NCI-H82 (cell line): Measurements from ENCODE around the gene TMEM218.

Experiments used
- DNase-seq: peaks from one replicate; lab custom pipeline; 2025; lab: John Stamatoyannopoulos, UW

Gene TMEM218

DNA sequence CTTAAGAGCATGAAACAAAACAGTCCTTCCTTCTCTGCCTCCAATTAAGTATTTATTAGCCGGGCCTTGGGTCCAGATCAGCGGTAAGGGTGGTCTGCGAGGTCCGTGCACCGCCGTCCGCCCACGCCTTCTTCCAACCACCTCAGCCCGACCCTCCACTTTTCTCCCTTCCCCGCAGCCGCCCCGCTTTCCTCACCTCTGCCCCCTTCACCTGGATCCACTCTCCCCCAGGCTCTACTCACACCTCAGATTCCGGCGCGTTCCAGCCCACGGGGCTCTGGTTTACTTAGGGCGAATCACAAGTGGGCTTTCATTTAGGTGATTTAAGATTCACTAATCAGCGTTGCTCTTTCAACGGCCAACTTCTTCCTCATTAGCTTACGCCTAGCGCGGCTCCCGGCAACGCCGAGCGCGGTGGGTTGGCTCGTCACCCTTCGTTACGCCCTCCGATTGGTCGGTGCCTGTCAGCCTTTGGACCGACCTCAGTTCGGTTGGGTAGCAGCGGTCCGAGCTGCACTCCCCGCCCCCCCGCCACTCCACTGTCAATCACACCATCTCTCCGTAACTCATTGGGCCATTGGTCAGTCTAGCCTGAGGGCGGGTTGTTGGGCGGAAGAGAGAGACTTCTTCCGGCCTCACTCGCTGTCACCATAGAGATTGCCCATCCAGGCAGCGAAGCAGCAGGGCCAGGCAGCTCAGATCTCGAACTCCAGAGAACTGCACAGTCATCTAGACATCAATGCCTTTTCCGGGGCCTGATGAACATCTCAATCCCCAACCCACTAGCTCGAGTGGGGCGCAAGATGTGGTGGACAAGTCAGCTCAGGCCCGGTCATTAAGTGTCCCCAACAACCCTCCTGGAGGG, at the start of gene TMEM218:
TMEM218 (minus strand) TSS at position 284 of the 865 bp plus-strand sequence. CDS start 9,385 bp downstream, outside the sequence.
- DNase-seq = peak; percentile 99

DNA sequence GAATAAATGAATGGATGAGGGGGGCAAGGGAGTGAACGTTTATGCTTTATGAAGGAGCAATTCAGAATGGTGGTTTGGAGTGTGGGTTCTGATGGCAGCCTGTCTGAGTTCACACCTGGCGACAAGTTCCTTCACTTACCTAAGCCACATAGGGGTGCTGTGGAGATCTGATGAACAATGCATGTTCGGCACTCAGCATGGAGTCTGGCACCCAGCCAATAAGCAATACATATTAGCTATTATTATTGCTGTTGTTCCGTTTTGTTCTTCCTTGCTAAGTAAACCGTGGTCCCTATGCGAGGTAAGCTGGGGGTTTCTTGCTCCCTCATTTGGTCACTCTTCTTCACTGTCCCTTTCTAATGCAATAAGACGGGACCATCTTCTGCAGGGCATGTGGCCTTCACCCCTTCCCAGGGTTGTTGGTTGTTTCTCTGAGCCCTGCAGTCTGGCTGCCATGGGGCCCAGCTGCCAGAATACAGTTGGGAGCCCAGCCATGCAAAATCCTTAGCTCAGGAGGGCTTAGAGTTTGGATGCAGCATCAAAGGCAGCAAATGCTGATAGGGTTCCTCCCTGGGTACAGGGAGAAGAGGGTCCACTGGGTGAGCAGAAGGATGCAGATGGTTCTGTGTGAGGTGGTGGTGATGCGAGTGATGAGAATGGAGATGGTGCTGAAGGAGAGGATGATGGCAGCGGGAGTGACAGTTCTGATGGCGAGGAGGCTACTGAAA, 46.7 kb upstream of the TMEM218 start:
- no peak for DNase-seq

DNA sequence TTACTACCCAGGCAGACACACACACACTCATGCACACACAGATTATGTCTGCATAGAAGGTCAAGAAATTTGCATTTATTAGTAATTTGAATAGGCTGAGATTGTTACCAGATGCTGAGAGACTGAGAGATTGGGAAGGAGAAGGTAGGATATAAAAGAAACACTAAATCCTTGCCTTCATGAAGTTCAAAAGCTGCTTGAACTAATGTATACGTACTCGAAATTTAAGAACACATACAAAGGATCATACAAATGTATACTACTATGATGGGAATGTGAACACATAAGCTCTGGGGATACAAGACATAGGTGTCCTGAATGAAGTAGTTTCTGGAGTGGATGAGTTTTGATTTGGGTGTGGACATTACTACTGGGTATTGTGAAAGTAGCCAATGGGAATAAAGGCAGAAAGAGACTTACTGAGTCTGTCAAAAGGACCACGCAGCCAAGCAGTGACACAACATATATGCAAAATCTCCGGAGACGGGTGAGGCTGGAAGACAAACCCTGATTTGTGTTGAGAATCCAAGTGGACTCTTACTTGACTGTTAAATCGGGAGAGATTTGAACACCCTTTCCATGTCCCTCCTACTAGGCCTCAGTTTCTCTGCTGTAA, 45.8 kb upstream of the TMEM218 start:
- DNase-seq = no peak

GRCh38 chr11:125156346-125157117, 45.1 kb upstream of the TMEM218 start:
- peak; percentile 43 for DNase-seq

DNA sequence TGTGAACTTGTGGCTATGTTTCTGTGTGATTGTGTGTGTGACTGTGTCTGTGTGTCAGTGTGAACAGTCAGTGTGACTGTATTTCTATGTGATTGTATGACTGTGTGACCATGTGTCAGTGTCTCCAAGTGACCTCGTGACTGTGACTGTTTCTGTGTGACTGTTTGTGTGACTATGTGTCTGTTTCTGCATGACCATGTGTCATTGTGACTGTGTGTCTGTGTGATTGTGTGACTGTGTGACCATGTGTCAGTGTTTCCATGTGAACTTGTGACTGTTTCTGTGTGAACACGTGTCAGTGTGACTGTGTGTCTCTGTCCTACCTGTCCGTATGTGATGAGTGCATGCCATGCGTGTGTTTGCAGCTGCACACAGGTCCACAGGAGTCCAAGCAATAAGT, 44.3 kb upstream of the TMEM218 start:
- no peak for DNase-seq

- no peak for DNase-seq
Measured at GRCh38 chr11:125155100-125155444, 43.6 kb upstream of the TMEM218 start.

DNA sequence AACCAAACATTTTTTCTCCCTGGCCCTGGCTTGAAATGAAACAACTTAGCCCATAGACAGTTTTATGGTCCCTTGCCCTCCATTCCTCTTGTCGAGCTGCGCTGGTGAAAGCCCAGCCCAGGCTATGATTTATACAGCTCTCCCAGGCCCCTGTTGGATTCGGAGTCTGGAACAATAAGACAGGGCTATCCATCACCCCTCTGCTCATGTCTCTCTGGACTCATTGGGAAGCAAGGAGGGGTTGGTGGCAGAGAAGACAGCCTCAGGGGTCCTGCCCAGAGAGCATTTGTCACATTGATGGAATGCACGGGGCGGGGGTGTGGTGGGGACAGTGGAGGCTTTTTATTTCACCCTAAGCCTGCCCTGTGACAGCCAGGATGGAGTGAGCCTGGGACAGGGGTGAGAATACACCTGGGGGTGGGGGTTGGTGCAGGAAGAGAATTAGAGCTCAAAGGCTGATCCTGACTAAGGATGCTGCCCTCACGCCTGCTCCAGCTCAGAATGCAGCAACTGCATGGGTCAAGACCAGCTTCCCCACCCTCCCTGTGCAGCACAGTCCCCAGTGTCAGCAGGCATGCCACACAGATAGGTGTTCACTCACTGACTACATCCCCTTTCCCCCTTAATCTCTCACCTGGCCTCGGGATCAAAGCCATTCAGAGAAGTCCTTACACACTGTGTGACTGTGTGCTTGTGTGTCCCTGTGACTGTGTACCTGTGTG, 43.1 kb upstream of the TMEM218 start:
- DNase-seq = no peak

DNA sequence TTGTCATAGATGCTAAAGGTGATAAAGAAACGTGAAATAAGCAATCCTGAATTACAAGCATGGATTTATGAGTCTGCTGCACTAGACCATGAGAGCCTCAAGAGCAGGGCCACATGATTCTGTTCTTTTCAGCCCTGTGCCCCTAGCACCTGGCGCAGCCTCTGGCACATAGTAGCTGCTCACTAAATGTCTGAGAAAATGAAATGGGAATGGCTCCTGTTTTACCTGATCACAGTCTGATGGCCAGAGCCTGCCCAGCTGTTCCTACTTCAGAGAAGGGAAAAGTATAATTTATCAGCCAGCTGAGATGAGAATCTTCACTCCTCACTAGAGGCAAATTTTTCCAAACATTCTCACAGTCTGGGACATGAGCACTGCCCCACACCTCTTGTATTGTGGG, 42.4 kb upstream of the TMEM218 start:
- DNase-seq = no peak

DNA sequence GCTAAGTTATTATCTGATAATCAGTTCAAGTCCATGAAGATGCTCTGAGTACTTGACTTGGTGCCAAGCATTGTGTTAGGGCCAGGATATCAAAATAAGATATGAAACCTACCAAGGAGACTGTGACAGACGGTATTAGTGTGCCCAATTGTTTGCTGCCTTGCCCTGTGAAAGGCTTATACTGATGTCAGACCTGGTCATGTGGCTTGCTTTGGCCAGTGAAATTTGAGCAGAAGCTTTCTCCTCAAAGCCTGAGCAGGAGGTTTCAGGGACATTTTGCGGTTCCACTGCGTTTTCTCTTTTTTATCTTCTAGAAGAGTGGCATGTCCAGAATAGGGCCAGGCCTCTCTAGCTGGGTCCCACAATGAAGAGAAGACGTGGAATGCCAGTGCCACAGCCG, 37.3 kb upstream of the TMEM218 start:
- peak; percentile 32 for DNase-seq

DNA sequence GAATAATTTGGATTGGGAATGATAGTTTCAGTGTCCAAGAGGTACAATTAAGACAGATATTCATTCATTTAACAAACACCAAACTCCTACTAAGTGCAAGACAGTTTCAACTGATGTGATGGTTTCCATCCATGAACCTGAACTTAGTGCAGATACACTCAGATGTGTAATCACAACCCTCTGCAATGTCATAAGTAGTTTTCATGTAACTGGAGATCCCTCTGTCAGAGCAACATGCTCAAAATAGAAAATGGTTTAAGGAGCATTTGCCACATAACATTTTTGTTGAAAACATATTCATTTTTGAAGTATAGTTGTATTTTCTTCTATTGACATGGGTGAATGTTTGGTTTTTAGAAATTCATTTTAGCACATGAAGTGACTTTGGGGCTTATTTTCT, 36.6 kb upstream of the TMEM218 start:
- DNase-seq = no peak

GRCh38 chr11:125147280-125147679, 35.9 kb upstream of the TMEM218 start:
- no peak for DNase-seq

- no peak for DNase-seq
Measured at GRCh38 chr11:125146232-125146631, 34.8 kb upstream of the TMEM218 start.

DNA sequence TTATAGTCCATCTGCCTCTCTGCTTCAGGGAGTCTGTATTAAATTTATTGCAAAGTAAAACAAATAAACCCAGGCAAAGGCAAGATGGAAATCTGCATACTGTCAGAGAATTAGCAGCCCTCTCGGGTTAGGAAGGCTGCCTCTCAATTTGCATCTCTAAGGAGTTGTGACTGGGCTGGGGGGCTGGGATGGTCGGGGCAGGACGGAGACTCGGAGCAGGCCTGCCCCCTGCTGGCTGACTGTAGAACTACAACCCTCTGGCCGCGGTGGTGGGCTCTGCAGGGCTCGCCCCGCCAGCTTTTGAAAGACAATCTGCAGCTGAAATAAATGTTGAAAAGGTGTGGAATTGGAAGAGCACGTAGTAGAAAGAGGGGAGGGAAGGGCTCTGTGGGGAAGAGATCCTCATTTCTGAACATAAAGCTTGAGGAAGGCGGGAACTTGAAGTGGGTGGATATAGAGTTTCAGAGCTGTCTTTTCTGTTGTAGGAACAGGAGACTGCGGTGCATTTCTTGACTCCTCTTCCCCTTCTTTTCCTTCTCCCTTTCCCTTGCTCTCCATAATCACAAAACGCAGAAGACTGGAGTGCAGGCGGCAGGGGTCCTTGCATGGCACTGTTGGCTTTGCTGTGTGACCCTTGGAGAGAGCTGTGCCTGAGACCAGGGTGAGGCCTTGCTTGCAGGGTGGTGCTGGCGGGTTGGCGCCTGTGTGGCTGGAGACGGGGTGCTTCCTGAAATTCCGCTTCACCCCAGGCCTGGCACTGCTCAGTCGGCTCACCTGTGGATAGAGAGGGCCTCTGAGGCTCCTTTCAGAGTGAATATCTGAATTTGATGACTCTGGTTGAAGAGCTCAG, 30.5 kb upstream of the TMEM218 start:
- DNase-seq = peak; percentile 68

- DNase-seq = no peak
Measured at GRCh38 chr11:125141178-125141577, 29.8 kb upstream of the TMEM218 start.

DNA sequence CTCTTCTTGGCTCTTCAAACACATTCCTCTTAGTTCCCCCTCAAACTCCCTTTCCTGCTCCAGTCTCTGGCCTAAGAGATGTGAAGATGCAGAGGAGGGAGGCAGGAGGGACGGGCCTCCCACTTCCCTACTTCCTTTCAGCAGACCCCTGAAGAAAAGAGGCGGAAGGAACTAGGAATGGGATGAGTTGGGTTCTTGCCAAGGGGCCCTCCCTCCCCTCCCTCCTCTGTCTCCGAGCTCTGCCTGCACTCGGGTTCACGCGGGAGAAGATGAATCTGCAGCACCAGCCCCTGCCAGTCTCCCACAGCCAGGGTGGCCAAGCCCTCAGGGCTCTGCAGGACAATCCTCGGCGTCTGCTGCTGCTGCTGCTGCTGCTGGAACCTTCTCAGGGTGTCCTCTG, 28.8 kb upstream of the TMEM218 start:
- no peak for DNase-seq

- no peak for DNase-seq
Measured at GRCh38 chr11:125139778-125140177, 28.4 kb upstream of the TMEM218 start.

DNA sequence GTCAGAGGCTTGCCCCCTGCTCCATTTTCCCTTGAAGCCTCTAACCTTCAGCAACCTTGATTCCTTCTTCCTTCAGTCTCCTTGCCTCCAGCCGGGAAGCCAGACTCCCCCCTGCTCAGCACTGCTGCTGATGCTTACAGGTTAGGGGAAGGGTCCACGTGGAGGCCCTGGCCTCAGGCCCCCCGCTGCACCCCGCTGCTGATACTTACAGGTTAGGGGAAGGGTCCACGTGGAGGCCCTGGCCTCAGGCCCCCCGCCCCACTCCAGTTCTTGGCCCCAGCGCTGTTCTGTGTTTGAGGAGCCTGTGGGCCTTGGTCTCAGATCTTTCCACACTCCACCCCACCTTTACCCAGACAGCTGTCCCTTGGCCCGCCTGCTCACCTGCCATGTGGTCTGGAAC, 27.5 kb upstream of the TMEM218 start:
- DNase-seq = no peak

GRCh38 chr11:125136001-125136400, 24.6 kb upstream of the TMEM218 start:
- no peak for DNase-seq

DNA sequence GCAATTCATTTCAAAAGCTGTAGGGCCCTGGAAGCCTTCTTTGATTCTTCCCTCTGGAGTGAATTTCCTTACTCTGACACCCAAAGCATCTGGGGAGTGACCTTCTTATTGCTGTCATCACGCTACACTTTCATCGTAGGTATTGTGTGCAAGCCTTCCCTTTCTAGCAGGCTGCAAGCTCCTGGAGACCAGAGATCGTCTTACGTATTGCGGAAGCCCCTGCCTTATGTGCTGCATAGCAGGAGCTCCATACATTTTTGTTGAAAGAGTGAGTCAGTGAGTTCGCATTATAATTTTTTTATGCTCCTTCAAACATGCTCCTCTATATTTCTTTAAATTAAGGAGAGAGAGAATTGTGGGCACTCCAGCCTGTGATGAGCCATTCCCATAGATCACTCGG, 21.2 kb upstream of the TMEM218 start:
- no peak for DNase-seq

DNA sequence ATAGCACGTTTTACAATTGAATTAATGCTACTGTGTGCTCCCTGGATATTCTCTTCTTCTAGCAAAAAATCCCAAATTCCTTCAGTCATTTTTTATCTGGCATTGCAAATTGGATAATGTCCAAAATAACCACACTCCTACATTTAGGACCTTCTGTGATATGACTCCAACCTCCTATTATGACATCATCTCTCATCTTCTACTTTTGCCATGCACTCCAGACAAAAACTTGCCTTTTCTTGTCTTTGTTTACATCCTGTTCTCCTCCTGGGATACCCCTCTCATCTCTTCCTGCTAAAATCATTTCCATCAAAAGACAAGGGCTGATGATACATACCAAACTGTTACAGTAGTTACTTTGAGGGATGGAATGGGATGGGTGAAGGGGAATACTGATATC, 20.6 kb upstream of the TMEM218 start:
- no peak for DNase-seq
